SH-SY5Y (cell line): Measurements from ENCODE around the gene POLR1F.

Experiments used
- GATA2 ChIP-seq: IDR thresholded peaks from 2 replicates; pipeline ENCODE4 v1.6.1; 2011; ENCODE audit warnings: mild to moderate bottlenecking, low read depth, low read length
- GATA3 ChIP-seq: IDR thresholded peaks from 2 replicates; pipeline ENCODE4 v1.6.1; 2011; ENCODE audit warnings: low read depth, mild to moderate bottlenecking, low read length, moderate library complexity

- TF ChIP-seq GATA3: no peak
- no peak for TF ChIP-seq GATA2
Measured at GRCh38 chr7:19709249-19709578, 377 bp upstream of the POLR1F start.
